CD4-positive, alpha-beta T cell treated with Interferon alpha-2 for 1 hour (primary cell): ENCODE data around the gene XRCC4.
A peak's percentile ranks its signal among the peaks of the same experiment; 100 is the strongest.
"Not testable (repeated sequence)": the region's sequence is repeated elsewhere in the genome, so short reads cannot be mapped to it uniquely, and the experiment has no call there.

Experiments
- DNase-seq, 2 donors: peaks; one replicate each; pipeline ENCODE4 v3.0.0-alpha.2; 2020 to 2022

XRCC4 gene

GRCh38 chr5:83285661-83286398 lies 208.5 kb downstream of the XRCC4 start:
- DNase-seq, result no peak

- no peak for DNase-seq
Observed at GRCh38 chr5:83294246-83294645, 216.9 kb downstream of the XRCC4 start.

- no peak for DNase-seq
Observed at GRCh38 chr5:83299353-83299752, 222.0 kb downstream of the XRCC4 start.

- peak; percentile 37 to 70 for DNase-seq
Observed at GRCh38 chr5:83306572-83307241, 229.4 kb downstream of the XRCC4 start.

- peak; percentile 10 to 32 for DNase-seq
Observed at GRCh38 chr5:83312663-83313062, 235.3 kb downstream of the XRCC4 start.

- no peak for DNase-seq
Observed at GRCh38 chr5:83313436-83313835, 236.1 kb downstream of the XRCC4 start.

GRCh38 chr5:83321483-83322055 lies 244.2 kb downstream of the XRCC4 start:
- no peak for DNase-seq

- no peak for DNase-seq
Observed at GRCh38 chr5:83322273-83322924, 245.1 kb downstream of the XRCC4 start.

GRCh38 chr5:83323557-83324180 lies 246.3 kb downstream of the XRCC4 start:
- no peak for DNase-seq

GRCh38 chr5:83331842-83332241 lies 254.5 kb downstream of the XRCC4 start:
- no peak for DNase-seq

- no peak for DNase-seq
Observed at GRCh38 chr5:83337453-83338035, 260.2 kb downstream of the XRCC4 start.

GRCh38 chr5:83340511-83340918 lies 263.2 kb downstream of the XRCC4 start:
- DNase-seq, result peak in 1 of 2 donors; percentile 37

- no peak for DNase-seq
Observed at GRCh38 chr5:83341815-83342334, 264.5 kb downstream of the XRCC4 start.

GRCh38 chr5:83342465-83342864 lies 265.1 kb downstream of the XRCC4 start:
- no peak for DNase-seq

GRCh38 chr5:83343299-83343698 lies 266.0 kb downstream of the XRCC4 start:
- no peak for DNase-seq

- no peak for DNase-seq
Observed at GRCh38 chr5:83345423-83345822, 268.1 kb downstream of the XRCC4 start.

- no peak for DNase-seq
Observed at GRCh38 chr5:83348281-83348780, 271.0 kb downstream of the XRCC4 start.

- DNase-seq, result no peak
Observed at GRCh38 chr5:83353231-83353630, 275.9 kb downstream of the XRCC4 start.

- DNase-seq, result no peak
Observed at GRCh38 chr5:83353774-83354173, 276.4 kb downstream of the XRCC4 start.

GRCh38 chr5:83354958-83355357 lies 277.6 kb downstream of the XRCC4 start:
- no peak for DNase-seq

GRCh38 chr5:83355482-83356014 lies 278.2 kb downstream of the XRCC4 start:
- DNase-seq, result not testable (repeated sequence)
